Measurements from ENCODE around the gene LRRIQ1.

Gene LRRIQ1

GRCh38 chr12:85057370-85057963 lies 21.3 kb downstream of the LRRIQ1 start:
- no peak for TF ChIP-seq SUZ12 (IDR thresholded peaks at IDR 0.05; ENCODE audit: extremely low read depth, insufficient read depth, insufficient read length)
- TF ChIP-seq YY1 (IDR thresholded peaks at IDR 0.05; ENCODE audit: insufficient read depth, insufficient read length), result no peak
- no peak for TF ChIP-seq ZNF274 (IDR thresholded peaks at IDR 0.05; ENCODE audit: low read depth, low read length)
- Histone ChIP-seq H3K9ac (ENCODE audit: insufficient read length, low read depth) (no peak overlapping the region), H3K4me3 (ENCODE audit: insufficient read length, low read depth) (no peak overlapping the region), H3K4me1 (ENCODE audit: insufficient read depth, insufficient read length) (no peaks in the 10 kb centered on the region), H3K9me3 (ENCODE audit: insufficient read depth, low read length) (no peaks in the 10 kb centered on the region), H3K36me3 (ENCODE audit: insufficient read depth, insufficient read length, low read length) (no peaks in the 10 kb centered on the region), H3K27me3 (ENCODE audit: insufficient read depth, insufficient read length) (no peaks in the 10 kb centered on the region)
- peak; percentile 63 for DNase-seq (ENCODE audit: low read depth, low spot score)

DNA sequence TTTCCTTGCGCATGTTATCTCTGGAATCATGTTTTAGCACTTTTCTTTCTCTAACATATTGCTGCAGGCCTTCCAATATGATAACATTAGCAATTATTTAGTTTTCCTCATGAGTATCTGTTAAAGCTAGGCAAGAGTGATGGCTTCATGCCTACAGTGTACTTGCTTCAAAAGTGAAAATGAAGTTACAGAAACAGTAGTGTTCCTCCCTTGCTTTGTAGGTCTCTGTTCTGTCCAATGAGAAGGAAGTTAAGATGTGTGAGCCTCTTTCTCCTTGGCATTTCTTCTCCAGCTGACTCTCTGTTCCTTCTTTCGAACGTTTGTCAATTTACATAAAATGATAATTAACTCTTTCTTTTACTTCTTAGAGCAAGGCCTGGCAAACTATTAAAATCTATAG lies 22.2 kb downstream of the LRRIQ1 start:
- no peaks in the 10 kb centered on the region for H3K27me3 ChIP-seq (ENCODE audit: insufficient read depth, insufficient read length)
- no peak for DNase-seq (ENCODE audit: low read depth, low spot score)
- no peaks in the 10 kb centered on the region for H3K4me1 ChIP-seq (ENCODE audit: insufficient read depth, insufficient read length)

DNA sequence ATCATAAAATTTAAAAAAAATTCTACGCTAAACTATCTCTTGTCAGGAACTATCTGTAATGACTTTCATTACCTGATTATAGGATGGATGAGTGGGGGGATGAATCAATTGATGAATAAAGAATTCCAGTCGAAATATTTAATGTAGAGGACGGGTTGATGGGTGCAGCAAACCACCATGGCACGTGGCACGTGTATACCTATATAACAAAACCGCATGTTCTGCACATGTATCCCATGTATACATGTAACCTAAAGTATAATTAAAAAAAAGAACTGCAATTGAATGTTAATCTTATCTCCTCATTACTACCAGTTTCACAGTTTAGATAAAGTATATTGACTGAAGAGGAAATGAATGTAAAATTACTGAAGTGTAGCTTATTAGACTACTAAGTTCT lies 23.4 kb downstream of the LRRIQ1 start:
- H3K9me3 ChIP-seq (ENCODE audit: insufficient read depth, low read length), result no peaks in the 10 kb centered on the region
- no peak for DNase-seq (ENCODE audit: low read depth, low spot score)
- H3K4me3 ChIP-seq (ENCODE audit: insufficient read length, low read depth), result no peak overlapping the region
- no peaks in the 10 kb centered on the region for H3K4me1 ChIP-seq (ENCODE audit: insufficient read depth, insufficient read length)
- H3K27me3 ChIP-seq (ENCODE audit: insufficient read depth, insufficient read length), result no peaks in the 10 kb centered on the region
- no peak overlapping the region for H3K9ac ChIP-seq (ENCODE audit: insufficient read length, low read depth)
- no peaks in the 10 kb centered on the region for H3K36me3 ChIP-seq (ENCODE audit: insufficient read depth, insufficient read length, low read length)
- TF ChIP-seq SUZ12 (IDR thresholded peaks at IDR 0.05; ENCODE audit: extremely low read depth, insufficient read depth, insufficient read length), result no peak
- no peak for TF ChIP-seq YY1 (IDR thresholded peaks at IDR 0.05; ENCODE audit: insufficient read depth, insufficient read length)
- no peak for TF ChIP-seq ZNF274 (IDR thresholded peaks at IDR 0.05; ENCODE audit: low read depth, low read length)

More for the DNA sequence above, 22.2 kb downstream of the LRRIQ1 start:
- no peak overlapping the region for H3K9ac ChIP-seq (ENCODE audit: insufficient read length, low read depth)
- H3K4me3 ChIP-seq (ENCODE audit: insufficient read length, low read depth), result no peak overlapping the region
- no peaks in the 10 kb centered on the region for H3K9me3 ChIP-seq (ENCODE audit: insufficient read depth, low read length)
- no peak for TF ChIP-seq ZNF274 (IDR thresholded peaks at IDR 0.05; ENCODE audit: low read depth, low read length)
- TF ChIP-seq YY1 (IDR thresholded peaks at IDR 0.05; ENCODE audit: insufficient read depth, insufficient read length), result no peak
- no peak for TF ChIP-seq SUZ12 (IDR thresholded peaks at IDR 0.05; ENCODE audit: extremely low read depth, insufficient read depth, insufficient read length)
- H3K36me3 ChIP-seq (ENCODE audit: insufficient read depth, insufficient read length, low read length), result no peaks in the 10 kb centered on the region

DNA sequence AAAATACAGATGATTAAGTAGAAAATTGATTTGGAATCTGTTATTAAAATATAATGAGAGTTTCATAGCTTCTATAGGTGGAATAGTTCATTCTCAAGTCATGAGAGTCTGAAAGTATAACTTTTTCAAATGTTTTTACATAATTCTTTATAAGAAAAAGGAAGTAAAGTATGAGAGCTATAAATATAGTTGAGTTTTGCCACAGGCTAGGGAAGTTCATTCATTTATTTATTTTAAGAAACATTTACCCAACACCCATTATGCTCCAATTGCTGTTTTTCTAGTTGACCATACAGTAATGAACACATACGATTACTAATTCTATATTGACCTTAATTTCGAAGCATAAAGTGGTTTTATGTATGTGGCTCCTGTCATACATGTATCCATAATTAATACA lies 24.8 kb downstream of the LRRIQ1 start:
- no peak for DNase-seq (ENCODE audit: low read depth, low spot score)
- TF ChIP-seq ZNF274 (IDR thresholded peaks at IDR 0.05; ENCODE audit: low read depth, low read length) (no peak), SUZ12 (IDR thresholded peaks at IDR 0.05; ENCODE audit: extremely low read depth, insufficient read depth, insufficient read length) (no peak), YY1 (IDR thresholded peaks at IDR 0.05; ENCODE audit: insufficient read depth, insufficient read length) (no peak)
- H3K27me3 ChIP-seq (ENCODE audit: insufficient read depth, insufficient read length), result no peaks in the 10 kb centered on the region
- no peaks in the 10 kb centered on the region for H3K36me3 ChIP-seq (ENCODE audit: insufficient read depth, insufficient read length, low read length)
- H3K4me1 ChIP-seq (ENCODE audit: insufficient read depth, insufficient read length), result no peaks in the 10 kb centered on the region
- H3K9ac ChIP-seq (ENCODE audit: insufficient read length, low read depth), result no peak overlapping the region
- H3K4me3 ChIP-seq (ENCODE audit: insufficient read length, low read depth), result no peak overlapping the region
- no peaks in the 10 kb centered on the region for H3K9me3 ChIP-seq (ENCODE audit: insufficient read depth, low read length)

DNA sequence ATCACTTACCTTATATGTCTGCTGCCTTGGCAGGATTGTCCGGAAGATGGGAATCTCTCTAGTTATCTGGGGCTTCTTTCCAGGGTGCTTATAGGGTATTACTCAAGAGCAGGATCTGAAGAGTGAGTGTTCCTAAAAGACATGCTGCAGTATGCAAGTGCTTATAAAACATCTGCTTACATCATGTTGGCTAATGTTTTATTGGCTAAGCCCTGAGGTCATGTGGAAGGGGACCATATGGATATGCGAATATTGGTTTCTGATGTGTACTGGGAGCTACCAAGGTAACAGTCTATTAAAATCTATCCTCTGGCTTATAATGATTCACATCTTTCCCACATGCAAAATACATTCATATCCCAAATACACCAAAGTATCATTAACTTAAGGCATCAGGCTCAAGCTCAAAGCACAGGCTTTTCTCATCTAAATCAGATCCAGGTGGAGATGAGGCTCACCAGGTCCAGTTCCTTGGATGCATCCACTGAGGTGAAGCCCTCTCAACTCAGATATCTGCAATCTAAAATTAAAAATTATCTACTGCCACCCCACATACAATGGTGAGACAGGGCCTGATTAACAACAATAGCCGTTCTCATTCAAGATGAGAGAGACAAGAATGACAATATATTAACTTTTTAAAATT lies 29.8 kb downstream of the LRRIQ1 start:
- no peaks in the 10 kb centered on the region for H3K27me3 ChIP-seq (ENCODE audit: insufficient read depth, insufficient read length)
- H3K4me3 ChIP-seq (ENCODE audit: insufficient read length, low read depth), result no peak overlapping the region
- H3K4me1 ChIP-seq (ENCODE audit: insufficient read depth, insufficient read length), result no peaks in the 10 kb centered on the region
- H3K9me3 ChIP-seq (ENCODE audit: insufficient read depth, low read length), result no peaks in the 10 kb centered on the region
- TF ChIP-seq SUZ12 (IDR thresholded peaks at IDR 0.05; ENCODE audit: extremely low read depth, insufficient read depth, insufficient read length) (no peak), ZNF274 (IDR thresholded peaks at IDR 0.05; ENCODE audit: low read depth, low read length) (no peak), YY1 (IDR thresholded peaks at IDR 0.05; ENCODE audit: insufficient read depth, insufficient read length) (no peak)
- no peak for DNase-seq (ENCODE audit: low read depth, low spot score)
- H3K9ac ChIP-seq (ENCODE audit: insufficient read length, low read depth), result no peak overlapping the region
- no peaks in the 10 kb centered on the region for H3K36me3 ChIP-seq (ENCODE audit: insufficient read depth, insufficient read length, low read length)

- Histone ChIP-seq H3K4me3 (ENCODE audit: insufficient read length, low read depth) (no peak overlapping the region), H3K4me1 (ENCODE audit: insufficient read depth, insufficient read length) (no peaks in the 10 kb centered on the region), H3K9me3 (ENCODE audit: insufficient read depth, low read length) (no peaks in the 10 kb centered on the region), H3K9ac (ENCODE audit: insufficient read length, low read depth) (no peak overlapping the region), H3K36me3 (ENCODE audit: insufficient read depth, insufficient read length, low read length) (no peaks in the 10 kb centered on the region), H3K27me3 (ENCODE audit: insufficient read depth, insufficient read length) (no peaks in the 10 kb centered on the region)
- no peak for DNase-seq (ENCODE audit: low read depth, low spot score)
- TF ChIP-seq ZNF274 (IDR thresholded peaks at IDR 0.05; ENCODE audit: low read depth, low read length), result no peak
- TF ChIP-seq SUZ12 (IDR thresholded peaks at IDR 0.05; ENCODE audit: extremely low read depth, insufficient read depth, insufficient read length), result no peak
- TF ChIP-seq YY1 (IDR thresholded peaks at IDR 0.05; ENCODE audit: insufficient read depth, insufficient read length), result no peak
Measured at GRCh38 chr12:85072826-85073225, 36.7 kb downstream of the LRRIQ1 start.

DNA sequence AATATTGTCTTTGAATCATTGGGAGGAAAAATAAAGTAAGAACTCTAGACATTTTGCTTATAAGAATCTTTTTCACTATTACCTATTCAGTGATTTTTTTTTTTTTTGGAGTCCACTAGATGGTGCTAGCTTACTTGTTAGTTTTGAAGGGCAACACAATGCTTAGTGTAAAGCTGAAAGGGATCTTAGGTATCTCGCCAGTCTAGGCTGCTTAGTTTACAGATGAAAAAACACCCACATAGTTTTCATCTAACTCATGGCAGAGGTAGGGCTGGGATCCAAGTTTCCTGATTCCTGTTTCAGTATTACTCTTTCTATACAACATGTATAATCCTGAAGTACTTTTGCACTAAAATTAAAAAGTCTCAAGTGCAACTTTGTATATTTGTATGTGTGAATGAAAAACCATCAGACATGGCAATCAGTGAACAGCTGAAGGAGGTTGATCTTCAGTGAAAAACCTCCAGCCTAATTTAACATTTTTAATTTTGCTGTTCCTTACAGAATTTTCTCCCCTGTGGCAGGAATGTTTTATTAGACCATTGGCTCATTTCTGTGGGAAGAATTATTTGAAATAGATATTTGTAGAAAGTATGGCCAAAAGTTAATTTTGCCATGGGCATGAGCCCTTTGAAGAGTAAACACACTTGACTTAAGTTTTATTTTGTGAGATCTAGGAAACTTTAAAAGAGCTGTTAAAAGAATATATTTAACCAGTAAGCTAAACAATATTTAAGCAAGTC lies 40.7 kb downstream of the LRRIQ1 start:
- H3K36me3 ChIP-seq (ENCODE audit: insufficient read depth, insufficient read length, low read length), result no peaks in the 10 kb centered on the region
- peak; percentile 38 for DNase-seq (ENCODE audit: low read depth, low spot score)
- H3K27me3 ChIP-seq (ENCODE audit: insufficient read depth, insufficient read length), result no peaks in the 10 kb centered on the region
- TF ChIP-seq ZNF274 (IDR thresholded peaks at IDR 0.05; ENCODE audit: low read depth, low read length) (no peak), YY1 (IDR thresholded peaks at IDR 0.05; ENCODE audit: insufficient read depth, insufficient read length) (no peak), SUZ12 (IDR thresholded peaks at IDR 0.05; ENCODE audit: extremely low read depth, insufficient read depth, insufficient read length) (no peak)
- H3K4me3 ChIP-seq (ENCODE audit: insufficient read length, low read depth), result no peak overlapping the region
- no peak overlapping the region for H3K9ac ChIP-seq (ENCODE audit: insufficient read length, low read depth)
- no peaks in the 10 kb centered on the region for H3K4me1 ChIP-seq (ENCODE audit: insufficient read depth, insufficient read length)
- no peaks in the 10 kb centered on the region for H3K9me3 ChIP-seq (ENCODE audit: insufficient read depth, low read length)

Data from NT2/D1 (cell line).